Hindlimb muscle (tissue), 1 donor: ENCODE measurements around the gene OR52K1. TPM values are rescaled to one million over a fixed set of nuclear protein-coding genes. Genes with fewer than 3 reads are reported as not detected.
"Not testable (repeated sequence)": the region's sequence is repeated elsewhere in the genome, so short reads cannot be mapped to it uniquely, and the experiment has no call there.

ENCODE experiments used
- DNase-seq: peaks from one replicate; pipeline ENCODE4 v3.0.0-alpha.2; 2013
- polyA plus RNA-seq: library from polyadenylated mRNA; unstranded; fragments of 120-200 nt; gene quantifications from one replicate; pipeline ENCODE4 v1.2.1, GENCODE V29; 2013; ENCODE audit not compliant: insufficient read length

OR52K1 gene
- polyA plus RNA-seq, 1 donor = 0.12 TPM

DNA sequence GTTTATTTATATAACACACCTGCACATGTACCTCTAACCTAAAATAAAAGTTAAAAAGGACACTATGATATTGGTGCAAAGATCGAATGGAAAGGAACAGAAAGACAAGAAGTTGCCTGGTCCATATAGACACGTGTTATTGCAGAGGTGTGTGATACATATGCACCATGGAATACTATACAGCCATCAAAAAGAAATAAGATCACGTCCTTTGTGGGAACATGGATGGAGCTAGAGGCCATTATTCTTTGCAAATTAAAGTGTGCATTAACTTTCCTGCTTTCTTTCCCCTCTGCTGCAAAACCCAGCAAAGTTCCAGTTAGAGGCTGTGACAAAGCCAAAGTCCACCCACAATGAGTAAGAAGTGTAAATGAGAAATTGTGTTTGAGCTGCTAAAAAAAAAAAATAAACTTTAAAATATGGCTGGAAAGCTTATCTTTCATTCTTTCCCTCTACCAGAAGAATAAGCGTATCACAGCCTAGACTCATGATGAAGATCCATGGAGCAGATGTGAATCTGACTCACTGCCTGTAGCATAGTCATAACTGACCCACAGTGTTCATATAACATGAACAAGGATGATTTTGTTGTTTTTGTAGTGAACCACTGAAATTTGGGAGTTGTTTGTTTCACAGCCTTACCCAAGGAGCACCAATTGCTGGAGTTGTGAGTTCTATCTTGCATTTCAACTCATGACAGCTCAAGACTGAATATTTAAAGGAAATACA is 9.6 kb downstream of the OR52K1 start:
- no peak for DNase-seq

DNA sequence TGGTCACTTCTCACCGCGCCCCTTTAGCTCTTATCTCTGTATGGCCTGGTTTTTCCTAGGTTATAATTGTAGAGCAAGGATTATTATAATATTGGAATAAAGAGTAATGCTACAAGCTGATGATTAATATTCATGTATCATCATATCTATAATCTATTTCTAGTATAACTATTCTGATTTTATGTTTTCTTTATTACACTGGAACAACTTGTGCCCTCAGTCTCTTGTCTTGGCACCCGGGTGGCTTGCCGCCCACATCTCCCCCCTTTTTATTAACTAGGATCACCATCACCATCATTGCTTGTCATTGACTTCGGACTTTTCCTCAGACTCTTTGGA is 11.0 kb downstream of the OR52K1 start:
- DNase-seq = no peak

DNA sequence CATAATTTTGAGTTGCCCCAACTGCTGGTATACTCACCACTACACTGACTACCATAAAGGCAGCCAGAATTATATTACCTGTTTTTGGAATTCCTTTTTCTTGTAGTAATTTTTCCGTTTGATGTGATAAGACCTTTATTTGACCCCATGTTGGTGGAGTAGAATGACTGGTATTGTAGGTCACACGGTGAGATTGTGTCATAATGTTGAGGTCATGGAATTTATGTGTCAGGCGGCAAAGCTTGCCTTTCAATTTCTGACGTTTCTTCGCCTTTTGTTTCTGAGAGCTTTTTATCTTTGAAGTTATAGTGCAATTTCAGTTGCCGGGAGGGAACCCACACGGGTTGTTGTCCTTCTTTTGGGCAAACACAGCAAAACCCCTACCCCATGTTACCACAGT is 13.0 kb downstream of the OR52K1 start:
- no peak for DNase-seq

DNA sequence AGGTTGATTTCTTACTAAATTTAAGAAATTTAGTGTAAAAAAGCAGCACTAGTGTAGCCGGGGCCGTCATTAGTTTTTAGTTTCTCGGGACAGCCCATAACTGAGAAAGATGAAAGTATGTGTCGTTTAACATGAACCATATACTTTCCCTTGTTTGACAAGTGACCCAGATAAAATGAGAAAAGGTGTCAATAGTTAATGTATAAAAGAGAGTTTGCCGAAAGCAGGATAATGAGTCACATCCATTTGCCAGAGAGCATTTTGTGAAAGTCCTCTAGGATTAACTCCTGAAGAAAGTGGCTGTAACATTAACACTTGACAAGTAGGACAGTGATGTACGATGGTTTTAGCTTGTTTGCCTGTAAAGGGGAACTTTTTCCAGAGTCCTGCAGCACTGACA is 13.5 kb downstream of the OR52K1 start:
- no peak for DNase-seq

DNA sequence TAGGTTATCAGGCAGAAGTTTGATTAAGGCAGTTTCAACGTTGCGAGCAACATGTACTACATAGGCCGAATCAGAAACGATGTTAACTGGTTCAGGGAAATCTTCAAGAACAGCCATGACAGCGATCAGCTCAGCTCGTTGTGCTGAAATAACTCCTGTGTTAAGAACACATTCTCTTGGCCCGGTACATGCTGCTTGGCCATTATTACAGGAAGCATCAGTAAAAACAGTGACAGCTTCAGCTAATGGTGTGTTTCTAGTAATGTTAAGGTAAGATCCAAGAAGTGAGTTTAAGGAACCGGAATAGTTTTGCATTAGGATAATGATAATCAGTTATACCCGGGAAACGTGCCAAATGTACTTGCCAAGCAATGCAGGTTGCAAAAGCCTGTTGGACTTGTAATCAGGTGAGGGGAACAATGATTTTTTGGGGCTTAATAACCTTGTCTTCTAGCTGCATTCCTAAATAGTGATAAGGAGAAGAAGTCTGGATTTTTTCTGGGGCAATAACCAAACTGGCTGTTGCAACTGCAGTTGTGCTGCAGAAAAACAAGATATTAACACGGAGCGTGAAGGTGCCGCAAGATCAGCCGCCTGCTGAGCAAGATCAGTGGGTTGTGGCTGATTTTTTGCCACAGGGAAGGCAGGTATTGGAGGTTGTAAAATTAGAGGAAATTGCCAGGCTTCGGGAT is 14.3 kb downstream of the OR52K1 start:
- no peak for DNase-seq

DNA sequence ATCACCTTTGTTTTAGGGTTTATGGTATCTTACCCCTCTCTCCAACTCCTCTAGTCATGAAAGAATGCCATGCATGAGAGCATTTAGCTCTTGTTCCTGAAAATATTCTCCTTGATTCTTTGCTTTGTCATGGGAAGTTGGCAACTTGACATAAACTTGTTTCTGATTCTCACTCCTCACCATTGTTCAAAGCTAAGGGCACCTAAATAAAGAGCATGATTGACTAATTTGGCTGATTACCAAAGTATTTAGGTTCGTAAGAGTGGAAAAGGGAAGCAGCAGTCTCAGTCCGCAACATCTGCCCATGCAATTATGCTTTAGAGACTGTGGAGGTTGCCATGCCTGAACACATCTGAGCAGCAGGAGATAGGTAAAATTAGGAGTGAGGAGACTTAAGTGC is 26.4 kb downstream of the OR52K1 start:
- no peak for DNase-seq

DNA sequence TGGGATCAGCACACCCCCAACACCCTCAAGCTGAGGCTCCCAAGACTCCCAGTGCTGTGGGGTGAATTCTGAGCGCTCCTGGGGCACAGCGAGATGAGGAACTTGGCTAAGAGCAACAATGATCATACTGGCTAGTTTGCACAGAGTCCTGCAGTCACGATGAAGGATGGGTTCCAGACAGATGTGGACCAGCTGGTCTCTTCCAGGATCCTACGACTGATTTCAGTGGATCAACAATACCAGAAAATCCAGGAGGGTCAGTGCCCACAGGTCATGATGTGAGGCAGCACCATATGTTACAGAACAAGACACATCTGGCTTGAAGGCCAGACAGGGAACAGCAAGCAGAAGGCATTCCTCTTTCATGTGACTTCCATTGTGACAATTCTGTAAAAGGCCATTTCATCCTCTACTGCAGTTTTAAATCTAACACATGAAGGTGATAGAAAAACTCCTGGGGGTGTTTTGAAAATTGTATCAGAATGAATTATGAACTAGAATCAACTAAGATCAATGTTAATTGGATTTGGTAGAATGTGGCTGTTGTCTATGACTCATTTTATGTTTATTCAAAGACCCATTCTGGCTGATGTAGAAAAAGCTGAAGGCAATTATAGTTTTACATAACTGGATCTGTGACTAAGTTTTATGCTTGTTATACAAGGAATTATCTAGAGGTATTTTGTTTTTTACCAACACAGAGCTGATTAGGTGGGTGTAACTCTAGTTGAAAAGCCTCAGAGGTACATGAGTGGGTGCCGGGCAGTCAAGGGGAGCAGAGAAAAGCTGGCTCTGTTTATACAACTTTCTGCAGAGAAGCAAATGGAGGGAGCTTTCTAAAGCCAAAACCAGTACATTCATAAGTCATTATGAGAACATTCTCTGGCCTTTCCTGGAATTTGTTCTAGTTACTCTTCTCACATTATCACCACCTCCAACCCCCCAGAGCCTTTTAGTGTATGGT is 29.1 kb downstream of the OR52K1 start:
- no peak for DNase-seq

DNA sequence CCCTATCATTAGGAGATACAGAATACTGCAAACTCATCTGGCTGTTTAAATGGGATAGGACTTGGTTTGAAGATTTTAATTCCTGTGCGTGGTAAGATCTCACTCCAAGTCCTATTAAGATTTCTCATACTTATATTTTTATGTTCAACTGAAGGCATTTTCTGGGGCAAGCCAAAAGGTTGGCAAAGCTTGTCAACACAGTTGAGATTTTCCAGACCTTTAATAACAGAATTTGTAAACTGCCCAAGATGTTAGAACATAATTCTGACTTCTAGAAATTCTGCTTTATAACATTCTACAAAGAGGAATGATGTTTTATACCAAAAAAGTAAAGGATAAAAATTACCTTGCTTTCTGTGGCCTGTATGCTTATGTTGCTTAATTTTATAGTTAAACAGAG is 31.8 kb downstream of the OR52K1 start:
- DNase-seq = no peak

DNA sequence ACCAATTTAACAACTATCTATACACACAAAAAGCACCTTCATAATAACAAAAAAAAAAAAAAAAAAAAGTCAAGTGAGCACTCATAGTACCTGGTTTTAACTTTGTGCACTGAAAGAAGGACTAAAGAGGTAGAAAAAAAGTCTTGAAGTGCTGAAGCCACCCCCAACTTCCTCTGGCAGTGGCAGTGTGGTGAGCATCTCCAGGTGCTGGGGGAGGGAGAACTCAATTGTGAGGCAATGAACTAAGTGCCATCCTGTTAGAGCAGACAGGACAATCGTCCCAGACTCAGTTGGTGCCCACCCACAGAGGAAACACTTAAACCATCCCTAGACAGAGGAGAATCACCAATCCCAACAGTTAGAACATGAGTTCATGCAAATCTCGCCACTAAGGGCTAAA is 39.9 kb downstream of the OR52K1 start:
- no peak for DNase-seq

DNA sequence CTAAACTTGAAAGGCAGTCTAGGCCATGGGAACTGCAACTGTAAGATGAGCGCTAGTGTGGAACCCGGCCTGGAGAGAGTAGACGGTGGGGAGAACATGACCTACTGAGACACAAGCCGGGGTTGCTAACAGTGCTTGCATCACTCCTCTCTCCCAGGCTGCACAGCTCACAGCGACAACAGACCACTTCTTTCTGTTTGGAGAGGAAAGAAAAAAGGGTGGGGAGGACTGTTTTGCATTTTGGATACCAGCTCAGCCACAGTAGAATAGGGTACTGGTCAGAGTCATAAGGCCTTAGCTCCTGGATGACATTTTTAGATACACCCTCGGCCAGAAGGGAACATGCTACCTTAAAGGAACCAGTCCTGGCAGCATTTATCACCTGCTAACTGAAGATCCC is 40.3 kb downstream of the OR52K1 start:
- DNase-seq = no peak

DNA sequence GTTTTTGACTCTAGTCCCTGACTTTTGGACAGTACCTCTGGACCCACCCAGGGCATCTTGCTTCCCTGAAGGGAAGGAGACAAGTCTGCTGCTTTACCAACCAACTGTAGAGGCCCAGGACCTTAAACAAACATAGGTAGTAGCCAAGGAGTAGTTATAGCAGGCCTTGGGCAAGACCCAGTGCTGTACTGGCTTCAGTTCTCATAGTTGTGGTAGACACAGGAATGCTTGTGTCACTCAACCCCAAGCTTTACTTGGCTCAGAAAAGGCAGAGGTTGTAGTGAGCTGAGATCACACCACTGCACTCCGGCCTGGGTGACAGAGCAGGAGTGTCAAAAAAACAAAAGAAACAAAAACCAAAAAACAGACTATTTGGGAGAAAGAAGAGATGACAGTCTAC is 41.2 kb downstream of the OR52K1 start:
- DNase-seq = no peak

DNA sequence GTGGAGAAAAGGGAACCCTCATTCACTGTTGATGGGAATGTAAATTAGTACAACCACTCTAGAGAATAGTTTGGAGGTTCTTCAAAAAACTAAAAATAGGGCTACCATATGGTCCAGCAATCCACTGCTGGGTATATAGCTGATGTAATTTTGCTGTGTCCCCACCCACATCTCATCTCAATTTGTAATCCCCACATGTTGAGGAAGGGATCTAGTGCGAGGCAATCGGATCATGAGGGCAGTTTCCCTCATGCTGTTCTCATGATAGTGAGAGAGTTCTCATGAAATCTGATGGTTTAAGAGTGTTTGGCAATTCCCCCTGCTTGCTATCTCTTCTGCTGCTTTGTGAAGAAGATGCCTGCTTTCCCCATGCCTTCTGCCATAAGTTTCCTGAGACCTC is 45.5 kb downstream of the OR52K1 start:
- DNase-seq = no peak

DNA sequence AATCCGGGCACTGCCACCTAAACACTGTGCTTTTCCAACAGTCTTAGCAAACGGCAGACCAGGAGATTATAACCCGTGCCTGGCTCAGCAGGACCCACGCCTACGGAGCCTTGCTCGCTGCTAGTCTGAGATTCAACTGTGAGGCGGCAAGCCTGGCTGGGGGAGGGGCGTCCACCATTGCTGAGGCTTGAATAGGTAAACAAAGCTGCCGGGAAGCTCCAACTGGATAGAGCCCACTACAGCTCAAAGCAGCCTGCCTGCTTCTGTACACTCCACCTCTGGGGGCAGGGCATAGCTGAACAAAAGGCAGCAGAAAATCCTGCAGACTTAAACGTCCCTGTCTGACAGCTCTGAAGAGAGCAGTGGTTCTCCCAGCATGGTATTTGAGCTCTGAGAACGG is 49.2 kb downstream of the OR52K1 start:
- not testable (repeated sequence) for DNase-seq

DNA sequence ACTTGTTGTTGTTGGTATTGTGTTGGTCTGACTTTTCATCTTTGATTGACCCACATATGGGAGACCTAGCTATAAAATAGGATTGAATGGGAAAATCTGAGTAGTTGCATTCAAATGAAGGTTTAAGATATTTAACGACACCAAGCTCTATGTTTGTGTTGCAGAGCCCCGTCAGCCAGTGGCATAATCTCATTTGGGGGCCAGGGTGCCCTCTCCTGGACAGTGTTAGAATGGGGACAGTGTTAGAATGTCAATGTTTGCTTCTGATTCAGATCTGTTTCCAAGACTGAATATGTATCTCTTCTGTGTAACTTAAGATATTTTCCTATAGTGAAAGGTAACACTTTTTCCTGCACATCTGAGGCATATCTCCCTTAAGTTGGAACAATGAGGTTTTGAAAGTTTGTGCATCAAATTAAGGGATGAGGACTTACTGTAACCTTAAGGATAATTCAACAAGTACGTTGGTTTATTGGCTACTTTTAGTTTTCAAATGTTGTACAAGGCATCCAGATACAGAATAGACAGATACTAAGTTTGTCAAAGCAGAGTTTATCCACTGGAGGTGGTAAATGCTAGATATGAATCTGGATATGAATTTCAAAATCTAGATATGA is 57.3 kb downstream of the OR52K1 start:
- no peak for DNase-seq

DNA sequence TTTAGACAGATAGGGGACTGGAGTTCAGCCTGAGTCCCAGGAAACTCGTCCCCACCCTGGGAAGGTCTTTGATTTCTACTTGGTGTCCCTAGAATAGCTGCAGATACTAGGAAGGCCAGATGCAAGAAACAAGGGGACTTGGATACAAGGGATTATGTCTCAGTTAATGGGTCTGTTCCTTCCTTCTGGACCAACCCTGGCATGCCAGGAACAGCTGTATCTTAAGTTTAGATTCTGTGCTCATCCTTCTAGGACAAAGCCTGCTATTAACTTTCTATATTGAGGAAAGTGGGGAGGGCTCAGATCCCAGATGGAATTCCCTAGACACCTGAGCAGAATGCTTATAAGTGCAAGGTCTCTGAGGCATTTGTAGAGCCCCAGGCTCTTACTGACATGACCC is 58.6 kb downstream of the OR52K1 start:
- DNase-seq = peak; percentile 7

Other genes starting within 250 kb of the OR52K1 start
- not detected for gene OR52B4, start 114.3 kb upstream of the OR52K1 start, polyA plus RNA-seq
- 8.1 TPM for gene TRIM21, start 88.9 kb upstream of the OR52K1 start, polyA plus RNA-seq
- not detected for gene OR52K2, start 33.4 kb upstream of the OR52K1 start, polyA plus RNA-seq
- not detected for gene OR52M1, start 62.5 kb downstream of the OR52K1 start, polyA plus RNA-seq
- not detected for gene OR52I2, start 99.1 kb downstream of the OR52K1 start, polyA plus RNA-seq
- not detected for gene OR52I1, start 111.4 kb downstream of the OR52K1 start, polyA plus RNA-seq
- gene TRIM68, start 125.6 kb downstream of the OR52K1 start, polyA plus RNA-seq = 8.6 TPM
- not detected for gene OR51D1, start 154.8 kb downstream of the OR52K1 start, polyA plus RNA-seq
- gene OR51E1, start 161.3 kb downstream of the OR52K1 start, polyA plus RNA-seq = 1.7 TPM
- 0.76 TPM for gene OR51E2, start 215.2 kb downstream of the OR52K1 start, polyA plus RNA-seq
- not detected for gene MMP26, start 222.1 kb downstream of the OR52K1 start, polyA plus RNA-seq